WTC11 (cell line): ENCODE data around the gene KCNK5. TPM values are rescaled to one million over a fixed set of nuclear protein-coding genes. Genes with fewer than 3 reads are reported as not detected.

ENCODE experiments used
- ATAC-seq: fragments of 200-7000 bp; cut with Tn5 transposase; 2 replicates; pipeline ENCODE4 v1.10.0; 2021; ENCODE audit warnings: mild to moderate bottlenecking, moderate library complexity
- CTCF ChIA-PET: fragments of 300-600 bp; sonication (Branson Sonifier 250); formaldehyde crosslinking; loops from one replicate; lab custom pipeline; 2021; ENCODE audit warnings: antibody characterized with exemption; lab: Charles Lee
- POLR2A ChIA-PET: fragments of 350-600 bp; sonication (Branson Sonifier 250); formaldehyde crosslinking; loops from one replicate; lab custom pipeline; 2021; ENCODE audit warnings: antibody characterized with exemption; lab: Charles Lee
- DNase-seq: peaks from one replicate; pipeline ENCODE4 v3.0.0; 2021; ENCODE audit warnings: low spot score
- H3K27ac Mint-ChIP-seq: 2 replicates; pipeline ENCODE4 v1.8.0; 2021; ENCODE audit warnings: mixed read lengths
- H3K27me3 Mint-ChIP-seq: 2 replicates; pipeline ENCODE4 v1.8.0; 2021; ENCODE audit warnings: low read depth, mild to moderate bottlenecking, moderate library complexity, mixed read lengths
- H3K36me3 Mint-ChIP-seq: 2 replicates; pipeline ENCODE4 v1.8.0; 2021; ENCODE audit warnings: mixed read lengths
- H3K4me1 Mint-ChIP-seq: 2 replicates; pipeline ENCODE4 v1.8.0; 2022; ENCODE audit warnings: mixed read lengths
- H3K4me3 Mint-ChIP-seq: 2 replicates; pipeline ENCODE4 v1.8.0; 2021; ENCODE audit warnings: mild to moderate bottlenecking, moderate library complexity, mixed read lengths
- H3K9me3 Mint-ChIP-seq: 2 replicates; pipeline ENCODE4 v1.8.0; 2021; ENCODE audit warnings: mixed read lengths
- CREM ChIP-seq: sonication (generic); formaldehyde crosslinking; IDR thresholded peaks from 2 replicates; pipeline ENCODE4 v1.8.1; 2022; ENCODE audit warnings: mild to moderate bottlenecking, missing genetic modification reagents, moderate library complexity
- ERG ChIP-seq: fragments of 250-450 bp; sonication (Bioruptor Pico); IDR thresholded peaks from 2 replicates; pipeline ENCODE4 v1.8.0; 2021; ENCODE audit warnings: mild to moderate bottlenecking
- ETV6 ChIP-seq: sonication (generic); formaldehyde crosslinking; IDR thresholded peaks from 2 replicates; pipeline ENCODE4 v1.8.1; 2022; ENCODE audit warnings: mild to moderate bottlenecking, missing genetic modification reagents
- FOXP1 ChIP-seq: sonication (generic); formaldehyde crosslinking; IDR thresholded peaks from 2 replicates; pipeline ENCODE4 v1.8.0; 2022; ENCODE audit warnings: missing genetic modification reagents, mild to moderate bottlenecking, moderate library complexity, borderline replicate concordance
- IRF2 ChIP-seq: sonication (generic); formaldehyde crosslinking; IDR thresholded peaks from 2 replicates; pipeline ENCODE4 v1.8.0; 2022; ENCODE audit warnings: low read depth, missing genetic modification reagents, borderline replicate concordance
- MYBL2 ChIP-seq: sonication (generic); formaldehyde crosslinking; IDR thresholded peaks from 2 replicates; pipeline ENCODE4 v1.8.1; 2023; ENCODE audit warnings: mild to moderate bottlenecking, moderate library complexity, missing genetic modification reagents
- NFE2L1 ChIP-seq: sonication (generic); formaldehyde crosslinking; IDR thresholded peaks from 2 replicates; pipeline ENCODE4 v1.8.1; 2023; ENCODE audit warnings: missing genetic modification reagents
- PREB ChIP-seq: sonication (generic); formaldehyde crosslinking; IDR thresholded peaks from 2 replicates; pipeline ENCODE4 v1.8.1; 2022; ENCODE audit warnings: mild to moderate bottlenecking, missing genetic modification reagents, moderate library complexity, borderline replicate concordance
- SMAD4 ChIP-seq: sonication (generic); formaldehyde crosslinking; IDR thresholded peaks from 2 replicates; pipeline ENCODE4 v1.8.0; 2022; ENCODE audit warnings: mild to moderate bottlenecking, missing genetic modification reagents
- SOX15 ChIP-seq: fragments of 250-450 bp; sonication (Bioruptor Pico); IDR thresholded peaks from 2 replicates; pipeline ENCODE4 v1.9.0; 2021; ENCODE audit warnings: mild to moderate bottlenecking
- SP1 ChIP-seq: sonication (generic); formaldehyde crosslinking; conservative IDR thresholded peaks from 2 replicates; pipeline ENCODE4 v1.8.1; 2022; ENCODE audit warnings: missing genetic modification reagents
- TCF7 ChIP-seq: sonication (generic); formaldehyde crosslinking; IDR thresholded peaks from 2 replicates; pipeline ENCODE4 v1.8.0; 2022; ENCODE audit warnings: mild to moderate bottlenecking, low read depth, missing genetic modification reagents, moderate library complexity
- TP53 ChIP-seq: sonication (generic); formaldehyde crosslinking; IDR thresholded peaks from 2 replicates; pipeline ENCODE4 v1.8.1; 2023; ENCODE audit warnings: mild to moderate bottlenecking, missing genetic modification reagents
- ZBTB21 ChIP-seq: sonication (generic); formaldehyde crosslinking; IDR thresholded peaks from 2 replicates; pipeline ENCODE4 v1.8.1; 2023; ENCODE audit warnings: mild to moderate bottlenecking, missing genetic modification reagents, borderline replicate concordance
- ZBTB43 ChIP-seq: sonication (generic); formaldehyde crosslinking; IDR thresholded peaks from 2 replicates; pipeline ENCODE4 v1.8.1; 2023; ENCODE audit warnings: mild to moderate bottlenecking, missing genetic modification reagents
- ZMAT4 ChIP-seq: fragments of 250-450 bp; sonication (Bioruptor Pico); IDR thresholded peaks from 2 replicates; pipeline ENCODE4 v1.9.0; 2021; ENCODE audit warnings: mild to moderate bottlenecking
- ZNF232 ChIP-seq: sonication (generic); formaldehyde crosslinking; IDR thresholded peaks from 2 replicates; pipeline ENCODE4 v1.8.0; 2022; ENCODE audit warnings: mild to moderate bottlenecking, missing genetic modification reagents
- ZNF423 ChIP-seq: fragments of 250-450 bp; sonication (Bioruptor Pico); IDR thresholded peaks from 2 replicates; pipeline ENCODE4 v2.1.2; 2022; ENCODE audit warnings: mild to moderate bottlenecking, moderate library complexity
- total RNA-seq: library from RNA; stranded (reverse); gene quantifications from 3 replicates; pipeline ENCODE4 v1.2.3, GENCODE V29; 2021
- TF ChIP-seq, protein P1 (sequence below): sonication (generic); formaldehyde crosslinking; IDR thresholded peaks from 2 replicates; pipeline ENCODE4 v1.8.0; 2022; ENCODE audit warnings: mild to moderate bottlenecking, missing genetic modification reagents
- TF ChIP-seq, protein P2 (sequence below): sonication (generic); formaldehyde crosslinking; IDR thresholded peaks from 2 replicates; pipeline ENCODE4 v1.8.1; 2022; ENCODE audit warnings: low read depth, mild to moderate bottlenecking, moderate library complexity, missing genetic modification reagents, borderline replicate concordance

Gene KCNK5
- total RNA-seq, 1 experiment from 2014 or later: 41.8 TPM

GRCh38 chr6:39228992-39229767, at the start of gene KCNK5 (continued):
- 0 out of 2 replicates have a peak, but pooled peaks have one; percentile 59 for TF ChIP-seq SMAD4 (CRISPR knock-in tag)
- TF ChIP-seq ZBTB43 (CRISPR knock-in tag): peak; percentile 81; the same call in 1 of the 2 replicates
- TF ChIP-seq TCF7 (CRISPR knock-in tag): no peak
- TF ChIP-seq, protein P1, sequence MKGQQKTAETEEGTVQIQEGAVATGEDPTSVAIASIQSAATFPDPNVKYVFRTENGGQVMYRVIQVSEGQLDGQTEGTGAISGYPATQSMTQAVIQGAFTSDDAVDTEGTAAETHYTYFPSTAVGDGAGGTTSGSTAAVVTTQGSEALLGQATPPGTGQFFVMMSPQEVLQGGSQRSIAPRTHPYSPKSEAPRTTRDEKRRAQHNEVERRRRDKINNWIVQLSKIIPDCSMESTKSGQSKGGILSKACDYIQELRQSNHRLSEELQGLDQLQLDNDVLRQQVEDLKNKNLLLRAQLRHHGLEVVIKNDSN (CRISPR knock-in tag): peak; percentile 66; the same call in 1 of the 2 replicates
- TF ChIP-seq SOX15 (CRISPR knock-in tag): no peak
- no peak for TF ChIP-seq ZMAT4 (CRISPR knock-in tag)
- peak; percentile 50; the same call in 1 of the 2 replicates for TF ChIP-seq ETV6 (CRISPR knock-in tag)
- no peak for TF ChIP-seq ERG
- peak; percentile 79; the same call in 1 of the 2 replicates for TF ChIP-seq ZNF232 (CRISPR knock-in tag)
- peak; percentile 92 for TF ChIP-seq SP1 (CRISPR knock-in tag)
- no peak for TF ChIP-seq IRF2 (CRISPR knock-in tag)
- no peak for TF ChIP-seq ZBTB21
- TF ChIP-seq ZNF423 (CRISPR knock-in tag): no peak; the same call in 1 of the 2 replicates
- no peak for TF ChIP-seq PREB (CRISPR knock-in tag)
- TF ChIP-seq, protein P2, sequence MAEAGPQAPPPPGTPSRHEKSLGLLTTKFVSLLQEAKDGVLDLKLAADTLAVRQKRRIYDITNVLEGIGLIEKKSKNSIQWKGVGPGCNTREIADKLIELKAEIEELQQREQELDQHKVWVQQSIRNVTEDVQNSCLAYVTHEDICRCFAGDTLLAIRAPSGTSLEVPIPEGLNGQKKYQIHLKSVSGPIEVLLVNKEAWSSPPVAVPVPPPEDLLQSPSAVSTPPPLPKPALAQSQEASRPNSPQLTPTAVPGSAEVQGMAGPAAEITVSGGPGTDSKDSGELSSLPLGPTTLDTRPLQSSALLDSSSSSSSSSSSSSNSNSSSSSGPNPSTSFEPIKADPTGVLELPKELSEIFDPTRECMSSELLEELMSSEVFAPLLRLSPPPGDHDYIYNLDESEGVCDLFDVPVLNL: 0 out of 2 replicates have a peak, but pooled peaks have one; percentile 34
- TF ChIP-seq, all 79 proteins: peak for 25

- POLR2A ChIA-PET: no interaction called here
- H3K4me1 Mint-ChIP-seq: peaks cover 30% of the 10 kb centered on the region
- H3K36me3 Mint-ChIP-seq: no peaks in the 10 kb centered on the region
- TF ChIP-seq CREM (CRISPR knock-in tag): no peak
- no peak for TF ChIP-seq FOXP1 (CRISPR knock-in tag)
- no peak for TF ChIP-seq NFE2L1 (CRISPR knock-in tag)
- TF ChIP-seq SP1 (CRISPR knock-in tag): no peak
- TF ChIP-seq TP53: no peak
- no peak for TF ChIP-seq MYBL2
- no peak overlapping the region for H3K27ac Mint-ChIP-seq
- CTCF ChIA-PET: interaction anchor here (0.7 to 1.4 kb wide), 4 partner anchors 26 to 110 kb away, joined by 3 to 5 read pairs (median 3); no protein-coding TSS in a partner anchor
- H3K4me3 Mint-ChIP-seq: no peak overlapping the region
- H3K9me3 Mint-ChIP-seq: 0 out of 2 replicates have a peak, but pooled peaks cover 3% of the 10 kb centered on the region
- H3K27me3 Mint-ChIP-seq: no peaks in the 10 kb centered on the region; the same call in 1 of the 2 replicates
- ATAC-seq (no peak), DNase-seq (no peak)
Measured at GRCh38 chr6:39276379-39276995, 47.2 kb upstream of the KCNK5 start.
